ENCODE results near the gene RIPK3.

DNA sequence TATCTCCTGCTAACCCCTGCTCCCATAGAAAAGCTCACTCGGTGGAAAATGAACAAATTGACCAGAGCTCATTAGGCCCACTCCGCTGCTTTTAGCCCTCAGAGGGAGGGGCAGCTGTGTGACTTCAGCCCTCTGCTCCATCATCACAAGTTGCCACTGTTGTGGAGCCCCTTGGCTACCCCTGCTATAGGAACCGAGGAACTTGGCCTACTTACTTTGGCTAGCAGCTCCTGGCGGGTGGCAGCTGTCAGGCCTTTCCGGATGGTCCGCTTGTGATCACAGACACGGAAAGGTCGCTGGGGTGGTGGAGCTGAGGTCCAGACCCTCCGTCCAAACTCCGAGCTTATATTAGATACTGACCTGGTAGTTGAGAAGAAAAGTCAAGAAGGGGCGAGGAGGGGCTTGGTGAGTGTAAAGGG is 32.6 kb downstream of the RIPK3 start:
- TF ChIP-seq EZH2 (IDR thresholded peaks at IDR 0.05; ENCODE audit: insufficient read depth, low read length), result no peak
- TF ChIP-seq CTCF (IDR thresholded peaks at IDR 0.05; ENCODE audit: insufficient read depth, low read depth, low read length), result no peak

All from astrocyte (in vitro differentiated cells and primary cell).